Suprapubic skin (tissue), 4 donors: ENCODE measurements around the gene ISCA1. TPM values are rescaled to one million over a fixed set of nuclear protein-coding genes. Genes with fewer than 3 reads are reported as not detected.

ENCODE experiments used
- DNase-seq, 2 donors: peaks; one replicate each; pipeline ENCODE4 v3.0.0-alpha.2; 2019; ENCODE audit warnings: low spot score in 2 of 2
- H3K27ac ChIP-seq: fragments of 200-600 bp; sonication (generic); one replicate; pipeline ENCODE4 v1.5.1; 2019
- H3K27me3 ChIP-seq: fragments of 200-600 bp; sonication (generic); one replicate; pipeline ENCODE4 v1.5.1; 2019
- H3K36me3 ChIP-seq: fragments of 200-600 bp; sonication (generic); one replicate; pipeline ENCODE4 v1.5.1; 2019
- H3K4me1 ChIP-seq: fragments of 200-600 bp; sonication (generic); one replicate; pipeline ENCODE4 v1.5.1; 2019
- H3K4me3 ChIP-seq: fragments of 200-600 bp; sonication (generic); one replicate; pipeline ENCODE4 v1.5.1; 2019; ENCODE audit warnings: mild to moderate bottlenecking
- H3K9me3 ChIP-seq: fragments of 200-600 bp; sonication (generic); one replicate; pipeline ENCODE4 v1.5.1; 2019
- CTCF ChIP-seq, 2 donors: fragments of 200-600 bp in 1 of 2; fragments of 450-650 bp in 1 of 2; sonication (generic) in 1 of 2; IDR thresholded peaks; one replicate each; pipeline ENCODE4 v1.5.1; 2016 to 2019; ENCODE audit warnings: antibody characterized with exemption in 2 of 2, mild to moderate bottlenecking in 1 of 2, moderate library complexity in 1 of 2
- EP300 ChIP-seq: sonication (generic); formaldehyde crosslinking; IDR thresholded peaks from one replicate; pipeline ENCODE4 v1.6.1; 2017; ENCODE audit warnings: antibody characterized with exemption
- POLR2A ChIP-seq, 2 donors: fragments of 450-650 bp; IDR thresholded peaks; one replicate each; pipeline ENCODE4 v1.6.1; 2017; ENCODE audit warnings: antibody characterized with exemption in 2 of 2, mild to moderate bottlenecking in 2 of 2, moderate library complexity in 2 of 2
- POLR2AphosphoS5 ChIP-seq, 3 donors: sonication (generic); formaldehyde crosslinking; IDR thresholded peaks; one replicate each; pipeline ENCODE4 v1.6.1; 2017; ENCODE audit warnings: antibody characterized with exemption in 3 of 3
- WGBS: methylation state at CpG from one replicate; pipeline ENCODE4 v1.1.5; 2018; 5-methylcytosine and 5-hydroxymethylcytosine counted together
- total RNA-seq, 4 donors: library from RNA; depleted of rRNA; stranded (reverse); fragments of >200 nt; gene quantifications; one replicate each; pipeline ENCODE4 v1.1.0, GENCODE V29; 2016

Gene ISCA1
- total RNA-seq, 4 donors from 2014 or later = 33.0 to 38.0 (median 33.9) TPM

- Histone ChIP-seq H3K27ac (no peak overlapping the region), H3K4me1 (no peaks in the 10 kb centered on the region), H3K9me3 (no peaks in the 10 kb centered on the region), H3K27me3 (no peaks in the 10 kb centered on the region), H3K4me3 (no peak overlapping the region), H3K36me3 (no peaks in the 10 kb centered on the region)
- TF ChIP-seq CTCF (IDR thresholded peaks at IDR 0.05) = no peak
- TF ChIP-seq POLR2AphosphoS5 (IDR thresholded peaks at IDR 0.05) = no peak
- TF ChIP-seq POLR2A (IDR thresholded peaks at IDR 0.05) = no peak
- no peak for TF ChIP-seq EP300
- 100% methylated on average over 3 of the region's 3 CpGs for WGBS
- no peak for DNase-seq
These were observed 28.8 kb downstream of the ISCA1 start for GRCh38 chr9:86253577-86253976.

GRCh38 chr9:86252870-86253269, 29.5 kb downstream of the ISCA1 start:
- Histone ChIP-seq H3K4me1 (no peaks in the 10 kb centered on the region), H3K36me3 (no peaks in the 10 kb centered on the region), H3K4me3 (no peak overlapping the region), H3K9me3 (no peaks in the 10 kb centered on the region), H3K27ac (no peak overlapping the region), H3K27me3 (no peaks in the 10 kb centered on the region)
- TF ChIP-seq POLR2AphosphoS5 (IDR thresholded peaks at IDR 0.05) (no peak), POLR2A (IDR thresholded peaks at IDR 0.05) (no peak), EP300 (no peak), CTCF (IDR thresholded peaks at IDR 0.05) (no peak)
- 94% methylated on average over 1 of the region's 1 CpG for WGBS
- no peak for DNase-seq

- no peaks in the 10 kb centered on the region for H3K27me3 ChIP-seq
- DNase-seq = no peak
- TF ChIP-seq CTCF (IDR thresholded peaks at IDR 0.05) (no peak), EP300 (no peak), POLR2AphosphoS5 (IDR thresholded peaks at IDR 0.05) (no peak), POLR2A (IDR thresholded peaks at IDR 0.05) (no peak)
- no peaks in the 10 kb centered on the region for H3K4me1 ChIP-seq
- no peak overlapping the region for H3K4me3 ChIP-seq
- H3K9me3 ChIP-seq = no peaks in the 10 kb centered on the region
- no peak overlapping the region for H3K27ac ChIP-seq
- H3K36me3 ChIP-seq = no peaks in the 10 kb centered on the region
These were observed 32.2 kb downstream of the ISCA1 start for GRCh38 chr9:86250123-86250522.

- H3K4me3 ChIP-seq = no peak overlapping the region
- H3K27ac ChIP-seq = no peak overlapping the region
- no peak for TF ChIP-seq POLR2A (IDR thresholded peaks at IDR 0.05)
- TF ChIP-seq CTCF (IDR thresholded peaks at IDR 0.05) = no peak
- TF ChIP-seq EP300 = no peak
- TF ChIP-seq POLR2AphosphoS5 (IDR thresholded peaks at IDR 0.05) = no peak
- no peaks in the 10 kb centered on the region for H3K4me1 ChIP-seq
- no peaks in the 10 kb centered on the region for H3K27me3 ChIP-seq
- DNase-seq = no peak
- H3K9me3 ChIP-seq = no peaks in the 10 kb centered on the region
- WGBS = 76% methylated on average over 4 of the region's 4 CpGs
- no peaks in the 10 kb centered on the region for H3K36me3 ChIP-seq
These were observed 33.6 kb downstream of the ISCA1 start for GRCh38 chr9:86248746-86249145.

GRCh38 chr9:86246752-86247161, 35.6 kb downstream of the ISCA1 start:
- no peak for DNase-seq
- WGBS = 42% methylated on average over 6 of the region's 6 CpGs
- H3K27ac ChIP-seq = no peak overlapping the region

More at GRCh38 chr9:86246752-86247161, 35.6 kb downstream of the ISCA1 start:
- Histone ChIP-seq H3K4me1 (peaks cover 4% of the 10 kb centered on the region), H3K27me3 (no peaks in the 10 kb centered on the region), H3K36me3 (no peaks in the 10 kb centered on the region), H3K9me3 (no peaks in the 10 kb centered on the region), H3K4me3 (no peak overlapping the region)
- TF ChIP-seq EP300 = no peak
- no peak for TF ChIP-seq POLR2A (IDR thresholded peaks at IDR 0.05)
- no peak for TF ChIP-seq POLR2AphosphoS5 (IDR thresholded peaks at IDR 0.05)
- TF ChIP-seq CTCF (IDR thresholded peaks at IDR 0.05) = no peak
